ENCODE data around the gene NCBP2L. TPM values are rescaled to one million over a fixed set of nuclear protein-coding genes. Genes with fewer than 3 reads are reported as not detected.

NCBP2L gene
- total and polyA plus RNA-seq, 4 donors, result 0.02 to 0.24 (median 0.08) TPM; not detected in 1

- TF ChIP-seq HNF4G (IDR thresholded peaks at IDR 0.05), result no peak
Measured at GRCh38 chrX:107773206-107773605, 4.3 kb upstream of the NCBP2L start (continued).

- H3K27ac ChIP-seq (ENCODE audit: low read depth in 1 of 2, low read length in 2 of 2), result peak overlapping the region in 1 of 2 donors; percentile 12
- H3K4me3 ChIP-seq (ENCODE audit: low read depth in 1 of 3, low read length in 3 of 3), result peak overlapping the region in 2 of 3 donors; percentile 66 to 71
- peaks cover 2 to 25% (median 12%) of the 10 kb centered on the region in 4 donors for H3K4me1 ChIP-seq (ENCODE audit: control insufficient read depth in 4 of 4, insufficient read depth in 4 of 4, low read length in 3 of 4)
- TF ChIP-seq EGR1 (IDR thresholded peaks at IDR 0.05; ENCODE audit: low read depth in 2 of 2) (no peak), TAF1 (conservative IDR thresholded peaks at IDR 0.05) (no peak), YY1 (IDR thresholded peaks at IDR 0.05) (peak; percentile 20), GABPA (IDR thresholded peaks at IDR 0.05 in 1 of 2, conservative IDR thresholded peaks at IDR 0.05 in 1 of 2) (no peak), RAD21 (IDR thresholded peaks at IDR 0.05) (peak in 1 of 2 donors; percentile 26), REST (IDR thresholded peaks at IDR 0.05) (no peak), RXRA (IDR thresholded peaks at IDR 0.05) (no peak), NR2F2 (IDR thresholded peaks at IDR 0.05) (no peak), HNF4A (conservative IDR thresholded peaks at IDR 0.05) (peak in 1 of 2 donors; percentile 34), ATF3 (IDR thresholded peaks at IDR 0.05) (no peak), JUND (IDR thresholded peaks at IDR 0.05) (no peak), ZBTB33 (IDR thresholded peaks at IDR 0.05) (no peak), CTCF (IDR thresholded peaks at IDR 0.05; ENCODE audit: low read depth, low read length, missing input control) (no peak), MAX (IDR thresholded peaks at IDR 0.05) (no peak)
- peak overlapping the region in 1 of 2 donors; percentile 36 for H3K9ac ChIP-seq (ENCODE audit: low read depth in 1 of 2, low read length in 2 of 2)
- no peaks in the 10 kb centered on the region for H3K27me3 ChIP-seq (ENCODE audit: control insufficient read depth in 4 of 4, insufficient read depth in 4 of 4, low read length in 3 of 4)
- H3K9me3 ChIP-seq (ENCODE audit: control insufficient read depth in 4 of 4, low read length in 3 of 4), result no peaks in the 10 kb centered on the region
- H3K36me3 ChIP-seq (ENCODE audit: control insufficient read depth in 4 of 4, insufficient read depth in 3 of 4, low read depth in 1 of 4, low read length in 3 of 4), result peaks cover 0 to 2% (median 0%) of the 10 kb centered on the region in 4 donors
- WGBS, result 48% methylated on average over 9 of the region's 9 CpGs
- no peak for DNase-seq (ENCODE audit: low spot score)
Measured at GRCh38 chrX:107773906-107774435, 3.6 kb upstream of the NCBP2L start.

Measured in liver (tissue), 9 donors.